ENCODE results near the gene BMPR1A. TPM values are rescaled to one million over a fixed set of nuclear protein-coding genes. Genes with fewer than 3 reads are reported as not detected.

The BMPR1A gene
- total RNA-seq, 1 experiment from 2014 or later: 42.6 TPM

- TF ChIP-seq POLR2AphosphoS5 (IDR thresholded peaks at IDR 0.05; ENCODE audit: low read depth, low read length) (peak; percentile 73), EZH2 (IDR thresholded peaks at IDR 0.05) (no peak), ZNF274 (IDR thresholded peaks at IDR 0.05; ENCODE audit: low read depth, low read length) (no peak), TCF7L2 (IDR thresholded peaks at IDR 0.05; ENCODE audit: borderline replicate concordance, extremely low read depth, insufficient read depth, insufficient read length) (peak; percentile 26)
Measured at GRCh38 chr10:86755740-86756510, 494 bp upstream of the BMPR1A start (continued).

GRCh38 chr10:86757113-86757972, 924 bp downstream of the BMPR1A start:
- BruUV-seq (replicated peaks): no TSS peak
- intact Hi-C loops (cut with micrococcal nuclease): loop anchor here (5.0 kb wide), 1 partner anchor 235 kb away; the partner anchor contains the start of gene WAPL
- POLR2A ChIA-PET: no interaction called here
- H3K27me3 ChIP-seq (ENCODE audit: insufficient read depth, low read length): no peaks in the 10 kb centered on the region
- H3K4me3 ChIP-seq (replicated peaks in 1 of 2; ENCODE audit: low read depth in 1 of 2, low read length in 2 of 2): peak overlapping the region; percentile 77 to 81
- peaks cover 4% of the 10 kb centered on the region; the same call in 1 of the 2 replicates for H4K20me1 ChIP-seq (ENCODE audit: insufficient read depth)
- H3K27ac ChIP-seq (ENCODE audit: low read depth, low read length): peak overlapping the region; percentile 92
- TF ChIP-seq CBX3 (IDR thresholded peaks at IDR 0.05; ENCODE audit: low read depth) (no peak), CTCF (IDR thresholded peaks at IDR 0.05 in 2 of 3, conservative IDR thresholded peaks at IDR 0.05 in 1 of 3; ENCODE audit: borderline replicate concordance in 1 of 3, insufficient read depth in 1 of 3, low read depth in 2 of 3, low read length in 2 of 3) (peak in 2 of 3 experiments; percentile 22 to 27; a peak in 2 of 6 replicates), YY1 (IDR thresholded peaks at IDR 0.05; ENCODE audit: extremely low read depth, insufficient replicate concordance, low read depth, low read length) (no peak), ZFX (IDR thresholded peaks at IDR 0.05) (peak; percentile 88), CEBPB (IDR thresholded peaks at IDR 0.05; ENCODE audit: low read depth) (0 out of 2 replicates have a peak, but pooled peaks have one; percentile 9), EZH2phosphoT487 (IDR thresholded peaks at IDR 0.05; ENCODE audit: borderline replicate concordance) (no peak), MAX (IDR thresholded peaks at IDR 0.05) (no peak)
- CTCF ChIA-PET: interaction anchor here (1.2 to 1.4 kb wide), 3 partner anchors 13 to 143 kb away, joined by 3 to 4 read pairs (median 4); no protein-coding TSS in a partner anchor
- no peak overlapping the region for H2AFZ ChIP-seq (ENCODE audit: low read depth, low read length, poor library complexity, severe bottlenecking)
- RAD21 ChIA-PET (ENCODE audit: low non-redundant PET in 1 of 2, low total read pairs in 2 of 2, uncharacterized antibody in 2 of 2, unreplicated experiment in 2 of 2): no interaction called here
- peaks cover 62% of the 10 kb centered on the region for H3K79me2 ChIP-seq (ENCODE audit: insufficient read depth, low read length)
- H3K4me1 ChIP-seq (ENCODE audit: control insufficient read depth in 1 of 2, insufficient read depth in 2 of 2, low read length in 2 of 2): peaks cover 19 to 27% of the 10 kb centered on the region in 2 experiments
- H3K4me2 ChIP-seq (ENCODE audit: low read length): peak overlapping the region; percentile 69
- H3K9me2 ChIP-seq (ENCODE audit: insufficient read depth): no peaks in the 10 kb centered on the region
- H3K36me3 ChIP-seq (ENCODE audit: control insufficient read depth in 1 of 2, insufficient read depth in 2 of 2, low read length in 2 of 2): no peaks in the 10 kb centered on the region
- DNase-seq (ENCODE audit: low read depth, low spot score): peak; percentile 29
- H3K9ac ChIP-seq (ENCODE audit: low read length): peak overlapping the region; percentile 80
- no peaks in the 10 kb centered on the region for H3K9me3 ChIP-seq (ENCODE audit: control insufficient read depth in 1 of 2, insufficient read depth in 1 of 2, low read depth in 1 of 2, low read length in 2 of 2)
- peak; percentile 1; the same call in 1 of the 2 replicates for ATAC-seq
